Measurements from ENCODE around the gene RHOB. TPM values are rescaled to one million over a fixed set of nuclear protein-coding genes. Genes with fewer than 3 reads are reported as not detected.
A peak's percentile ranks its signal among the peaks of the same experiment; 100 is the strongest.

The RHOB gene
- total RNA-seq, 1 donor from 2014 or later: 16.1 TPM

- Histone ChIP-seq H3K27me3 (no peaks in the 10 kb centered on the region), H3K79me2 (ENCODE audit: low read depth) (no peaks in the 10 kb centered on the region), H2AFZ (replicated peaks) (no peak overlapping the region), H3K4me1 (peaks cover 18% of the 10 kb centered on the region), H4K20me1 (ENCODE audit: low read depth) (no peaks in the 10 kb centered on the region), H3K4me3 (no peak overlapping the region), H3K27ac (no peak overlapping the region), H3K36me3 (no peaks in the 10 kb centered on the region), H3K4me2 (no peak overlapping the region), H3F3A (ENCODE audit: low read depth) (peaks cover 10% of the 10 kb centered on the region), H3K9ac (no peak overlapping the region), H3K9me3 (ENCODE audit: low read depth) (no peaks in the 10 kb centered on the region)
- no peaks in the 10 kb centered on the region for H3K36me3 Mint-ChIP-seq
- no peak for DNase-seq (ENCODE audit: low spot score)
- no peaks in the 10 kb centered on the region for H3K9me3 Mint-ChIP-seq
- H3K4me1 Mint-ChIP-seq: peaks cover 36% of the 10 kb centered on the region
- TF ChIP-seq EZH2 (IDR thresholded peaks at IDR 0.05) (no peak), EZH2phosphoT487 (IDR thresholded peaks at IDR 0.05) (no peak), CTCF (IDR thresholded peaks at IDR 0.05) (no peak)
- H3K27me3 Mint-ChIP-seq (ENCODE audit: insufficient read depth, low read depth): peaks cover 9% of the 10 kb centered on the region
- no peak overlapping the region for H3K27ac Mint-ChIP-seq
- no peak overlapping the region for H3K4me3 Mint-ChIP-seq
Measured at GRCh38 chr2:20421988-20422370, 24.9 kb upstream of the RHOB start.

GRCh38 chr2:20422402-20423271, 24.2 kb upstream of the RHOB start:
- Histone ChIP-seq H3K36me3 (no peaks in the 10 kb centered on the region), H3K9me3 (ENCODE audit: low read depth) (no peaks in the 10 kb centered on the region), H3K4me1 (peaks cover 18% of the 10 kb centered on the region), H3K4me2 (no peak overlapping the region), H3K9ac (no peak overlapping the region), H3F3A (ENCODE audit: low read depth) (peaks cover 10% of the 10 kb centered on the region), H4K20me1 (ENCODE audit: low read depth) (no peaks in the 10 kb centered on the region), H3K27ac (no peak overlapping the region), H3K27me3 (no peaks in the 10 kb centered on the region), H3K4me3 (no peak overlapping the region), H3K79me2 (ENCODE audit: low read depth) (no peaks in the 10 kb centered on the region), H2AFZ (replicated peaks) (peak overlapping the region; percentile 68)
- Mint-ChIP-seq H3K27me3 (ENCODE audit: insufficient read depth, low read depth) (peaks cover 9% of the 10 kb centered on the region), H3K4me3 (no peak overlapping the region), H3K36me3 (no peaks in the 10 kb centered on the region), H3K4me1 (peaks cover 36% of the 10 kb centered on the region), H3K27ac (peak overlapping the region; percentile 10), H3K9me3 (no peaks in the 10 kb centered on the region)
- DNase-seq (ENCODE audit: low spot score): peak; percentile 63
- TF ChIP-seq EZH2 (IDR thresholded peaks at IDR 0.05) (no peak), EZH2phosphoT487 (IDR thresholded peaks at IDR 0.05) (no peak), CTCF (IDR thresholded peaks at IDR 0.05) (peak; percentile 59)

GRCh38 chr2:20423359-20423758, 23.5 kb upstream of the RHOB start:
- H3K4me1 ChIP-seq: peaks cover 17% of the 10 kb centered on the region
- H3K4me3 Mint-ChIP-seq: no peak overlapping the region
- peaks cover 7% of the 10 kb centered on the region for H3K27me3 Mint-ChIP-seq (ENCODE audit: insufficient read depth, low read depth)
- peak overlapping the region; percentile 10 for H3K27ac Mint-ChIP-seq
- TF ChIP-seq CTCF (IDR thresholded peaks at IDR 0.05) (no peak), EZH2 (IDR thresholded peaks at IDR 0.05) (no peak), EZH2phosphoT487 (IDR thresholded peaks at IDR 0.05) (no peak)
- H3F3A ChIP-seq (ENCODE audit: low read depth): peaks cover 10% of the 10 kb centered on the region
- H3K4me3 ChIP-seq: no peak overlapping the region
- no peaks in the 10 kb centered on the region for H3K36me3 Mint-ChIP-seq
- no peaks in the 10 kb centered on the region for H3K9me3 Mint-ChIP-seq
- no peaks in the 10 kb centered on the region for H3K36me3 ChIP-seq
- H3K9me3 ChIP-seq (ENCODE audit: low read depth): no peaks in the 10 kb centered on the region
- no peaks in the 10 kb centered on the region for H3K79me2 ChIP-seq (ENCODE audit: low read depth)
- no peaks in the 10 kb centered on the region for H3K27me3 ChIP-seq
- peaks cover 36% of the 10 kb centered on the region for H3K4me1 Mint-ChIP-seq
- no peak for DNase-seq (ENCODE audit: low spot score)
- no peak overlapping the region for H3K9ac ChIP-seq
- no peak overlapping the region for H2AFZ ChIP-seq (replicated peaks)
- no peaks in the 10 kb centered on the region for H4K20me1 ChIP-seq (ENCODE audit: low read depth)
- H3K27ac ChIP-seq: no peak overlapping the region
- no peak overlapping the region for H3K4me2 ChIP-seq
